SW 1271 (cell line): ENCODE data around the gene ADA.

Experiments used
- DNase-seq, 2 experiments: peaks; one replicate each; lab custom pipeline; 2025; lab: John Stamatoyannopoulos, UW

Gene ADA

DNA sequence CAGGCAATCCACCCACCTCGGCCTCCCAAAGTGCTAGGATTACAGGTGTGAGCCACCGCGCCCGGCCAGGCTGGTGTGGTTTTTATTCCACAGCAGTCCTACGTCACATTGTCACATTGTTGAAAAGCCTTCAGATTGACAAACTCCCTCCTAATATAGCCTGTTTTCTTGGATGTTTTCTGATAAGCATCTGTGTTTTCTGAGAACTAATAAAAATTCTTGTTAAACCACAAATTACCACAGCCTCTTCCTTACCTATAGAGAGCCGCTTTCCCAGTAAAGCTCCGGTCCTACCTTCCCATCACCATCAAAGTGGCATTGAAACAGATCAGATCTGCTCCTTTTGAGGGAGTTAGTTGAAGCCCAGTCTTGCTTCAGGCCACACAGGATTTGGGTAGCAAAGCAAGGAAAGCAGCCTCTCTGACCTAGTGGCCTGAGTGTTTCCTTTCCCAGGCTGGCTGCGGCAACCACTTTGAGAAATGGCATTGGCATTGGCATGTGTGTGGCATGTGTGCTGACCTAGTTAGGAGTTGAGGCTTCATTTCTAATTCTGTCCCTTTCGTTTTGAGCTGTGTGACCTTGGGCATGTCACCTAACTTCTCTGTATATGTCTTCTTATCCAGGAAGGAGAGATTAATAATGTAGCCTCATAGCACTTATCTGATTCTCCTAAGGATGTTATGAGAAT lies 70.8 kb downstream of the ADA start:
- no peak for DNase-seq

GRCh38 chr20:44579313-44580081 lies 72.0 kb downstream of the ADA start:
- DNase-seq = no peak

GRCh38 chr20:44576297-44576696 lies 75.2 kb downstream of the ADA start:
- DNase-seq = peak in 1 of 2 experiments; percentile 44

GRCh38 chr20:44574372-44574771 lies 77.1 kb downstream of the ADA start:
- DNase-seq = no peak

DNA sequence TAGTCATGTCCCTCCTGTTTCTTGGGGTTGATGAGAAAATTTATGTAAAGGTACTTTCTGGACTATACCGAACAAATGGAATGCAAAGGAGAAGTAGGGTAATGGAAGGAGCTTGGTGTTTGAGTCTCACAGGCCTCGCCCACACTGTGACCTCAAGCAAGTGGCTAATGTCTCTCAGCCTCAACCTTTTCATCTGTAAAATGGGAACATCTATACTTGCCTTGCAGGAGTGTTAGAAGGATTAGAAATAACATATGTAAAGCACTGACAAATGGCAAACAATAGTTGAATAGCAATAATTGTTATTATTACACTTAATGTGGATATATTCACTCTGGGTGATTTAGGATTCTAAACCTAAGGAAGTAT lies 78.0 kb downstream of the ADA start:
- no peak for DNase-seq

- peak; percentile 63 to 77 for DNase-seq
Observed at GRCh38 chr20:44572551-44573500, 78.7 kb downstream of the ADA start.

DNA sequence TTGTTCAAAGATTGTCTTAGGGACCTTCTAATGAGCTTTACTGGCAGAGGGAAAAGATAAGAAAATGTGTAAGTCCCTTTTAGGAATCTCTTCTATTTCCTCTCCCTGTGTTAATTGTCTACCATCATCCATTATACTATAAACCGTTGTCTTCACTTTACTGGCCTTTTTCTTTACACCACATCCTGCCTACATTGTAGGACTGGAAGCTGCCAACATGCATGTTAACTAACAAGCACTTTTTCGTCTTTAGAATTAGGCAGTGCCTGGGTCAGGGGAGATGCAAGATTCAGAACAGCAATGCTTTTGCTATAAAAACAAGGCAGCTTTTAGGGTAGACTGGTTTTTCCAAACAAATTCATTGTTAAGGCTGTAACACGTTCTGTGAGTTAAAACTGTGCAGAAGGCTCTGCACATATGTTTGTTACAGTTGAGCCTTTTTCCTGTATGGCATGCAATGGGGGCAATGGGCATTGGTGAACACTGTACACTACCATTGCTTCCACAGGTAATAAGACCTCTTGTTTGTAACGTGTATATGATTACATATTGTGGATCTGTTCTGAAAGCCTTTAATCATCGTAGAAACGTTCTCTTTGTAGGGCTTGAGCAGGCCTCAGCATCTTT lies 80.0 kb downstream of the ADA start:
- no peak for DNase-seq

DNA sequence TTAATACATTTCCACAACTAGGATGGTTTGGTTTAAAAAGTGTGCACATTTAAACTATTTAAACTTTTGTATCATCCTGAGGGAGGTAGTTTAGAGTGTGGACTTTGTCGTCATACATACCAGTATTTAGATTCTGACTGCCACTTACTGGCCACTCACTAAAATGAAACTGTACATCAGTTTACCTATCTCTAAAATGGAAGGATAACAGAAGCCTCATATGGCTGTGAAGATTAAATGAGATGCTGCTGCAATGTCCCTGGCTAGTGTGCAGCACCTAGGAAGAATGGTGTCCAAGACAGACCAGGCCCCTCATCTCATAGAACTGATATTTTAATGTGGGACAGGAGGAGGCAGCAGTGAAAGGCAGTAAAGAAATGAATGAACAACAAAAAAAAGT lies 81.1 kb downstream of the ADA start:
- DNase-seq = no peak
